ENCODE measurements around the gene SLC4A1.

The SLC4A1 gene

GRCh38 chr17:44260296-44260695 lies 7.6 kb downstream of the SLC4A1 start:
- no peak for TF ChIP-seq CTCF (IDR thresholded peaks at IDR 0.05; ENCODE audit: insufficient read depth, low read length, poor library complexity, severe bottlenecking)
- Histone ChIP-seq H3K36me3 (ENCODE audit: control insufficient read depth, insufficient read depth, low read length) (no peaks in the 10 kb centered on the region), H3K4me3 (replicated peaks; ENCODE audit: low read depth, low read length) (no peak overlapping the region), H3K27me3 (replicated peaks; ENCODE audit: control insufficient read depth, insufficient read depth, low read length) (no peaks in the 10 kb centered on the region)
- DNase-seq (ENCODE audit: extremely low read depth, insufficient read length) = no peak

GRCh38 chr17:44258811-44259351 lies 9.1 kb downstream of the SLC4A1 start:
- no peaks in the 10 kb centered on the region for H3K36me3 ChIP-seq (ENCODE audit: control insufficient read depth, insufficient read depth, low read length)
- H3K4me3 ChIP-seq (replicated peaks; ENCODE audit: low read depth, low read length) = no peak overlapping the region
- DNase-seq (ENCODE audit: extremely low read depth, insufficient read length) = no peak
- no peak for TF ChIP-seq CTCF (IDR thresholded peaks at IDR 0.05; ENCODE audit: insufficient read depth, low read length, poor library complexity, severe bottlenecking)
- H3K27me3 ChIP-seq (replicated peaks; ENCODE audit: control insufficient read depth, insufficient read depth, low read length) = no peaks in the 10 kb centered on the region

GRCh38 chr17:44257815-44258760 lies 9.8 kb downstream of the SLC4A1 start:
- no peak for DNase-seq (ENCODE audit: extremely low read depth, insufficient read length)
- TF ChIP-seq CTCF (IDR thresholded peaks at IDR 0.05; ENCODE audit: insufficient read depth, low read length, poor library complexity, severe bottlenecking) = no peak
- H3K36me3 ChIP-seq (ENCODE audit: control insufficient read depth, insufficient read depth, low read length) = no peaks in the 10 kb centered on the region
- no peak overlapping the region for H3K4me3 ChIP-seq (replicated peaks; ENCODE audit: low read depth, low read length)
- no peaks in the 10 kb centered on the region for H3K27me3 ChIP-seq (replicated peaks; ENCODE audit: control insufficient read depth, insufficient read depth, low read length)

- Histone ChIP-seq H3K36me3 (ENCODE audit: control insufficient read depth, insufficient read depth, low read length) (no peaks in the 10 kb centered on the region), H3K4me3 (replicated peaks; ENCODE audit: low read depth, low read length) (no peak overlapping the region), H3K27me3 (replicated peaks; ENCODE audit: control insufficient read depth, insufficient read depth, low read length) (no peaks in the 10 kb centered on the region)
- no peak for DNase-seq (ENCODE audit: extremely low read depth, insufficient read length)
- TF ChIP-seq CTCF (IDR thresholded peaks at IDR 0.05; ENCODE audit: insufficient read depth, low read length, poor library complexity, severe bottlenecking) = no peak
These were observed 11.3 kb downstream of the SLC4A1 start for GRCh38 chr17:44256671-44257070.

- no peak for TF ChIP-seq CTCF (IDR thresholded peaks at IDR 0.05; ENCODE audit: insufficient read depth, low read length, poor library complexity, severe bottlenecking)
- Histone ChIP-seq H3K36me3 (ENCODE audit: control insufficient read depth, insufficient read depth, low read length) (no peaks in the 10 kb centered on the region), H3K4me3 (replicated peaks; ENCODE audit: low read depth, low read length) (no peak overlapping the region), H3K27me3 (replicated peaks; ENCODE audit: control insufficient read depth, insufficient read depth, low read length) (no peaks in the 10 kb centered on the region)
- DNase-seq (ENCODE audit: extremely low read depth, insufficient read length) = no peak
These were observed 12.0 kb downstream of the SLC4A1 start for GRCh38 chr17:44255915-44256314.
